ENCODE data around the gene EXOSC6.
A peak's percentile ranks its signal among the peaks of the same experiment; 100 is the strongest.
"Not testable (repeated sequence)": the region's sequence is repeated elsewhere in the genome, so short reads cannot be mapped to it uniquely, and the experiment has no call there.

EXOSC6 gene

DNA sequence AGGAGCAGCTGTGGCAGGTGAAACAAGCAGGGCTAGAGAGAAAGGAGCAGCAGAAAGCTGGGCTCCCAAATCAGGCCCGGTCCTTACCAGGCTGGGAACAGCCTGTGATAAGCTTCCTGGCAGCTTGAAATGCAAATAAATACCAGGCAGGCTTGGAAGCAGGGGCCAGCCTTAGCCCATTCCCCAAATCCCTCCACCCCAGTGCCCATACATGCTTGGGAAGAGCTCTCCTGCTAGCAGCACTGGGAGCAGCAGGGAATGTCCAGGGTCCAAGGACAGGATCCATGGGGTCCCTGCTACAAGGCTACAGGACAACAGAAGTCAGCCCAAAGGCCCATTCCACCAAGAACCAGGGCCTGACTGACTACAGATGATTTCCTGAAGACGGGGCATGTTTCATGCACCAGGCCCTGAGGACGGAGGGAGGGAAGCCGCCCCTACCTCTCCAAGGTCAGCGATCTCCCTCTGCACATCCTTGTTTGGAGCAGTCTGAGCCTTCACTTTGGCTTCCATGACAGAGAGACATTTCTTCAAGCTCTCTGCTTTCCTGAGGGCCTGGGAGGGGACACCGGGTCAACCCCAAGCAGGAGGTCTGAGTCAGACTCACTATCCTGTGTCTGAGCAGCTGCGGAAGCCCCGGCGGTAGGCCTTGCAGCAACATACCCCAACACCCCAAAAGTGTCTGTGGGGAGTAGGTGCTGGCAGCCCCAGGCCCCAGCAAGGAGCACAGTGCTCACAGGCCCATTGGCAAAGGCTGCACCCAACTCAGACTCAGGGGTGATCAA is 2.6 kb upstream of the EXOSC6 start:
- DNase-seq: no peak

GRCh38 chr16:70253291-70254106 is 1.8 kb upstream of the EXOSC6 start:
- peak; percentile 51 for DNase-seq

GRCh38 chr16:70252355-70252988 is 732 bp upstream of the EXOSC6 start:
- DNase-seq: no peak

GRCh38 chr16:70250748-70251628 is 752 bp downstream of the EXOSC6 start:
- DNase-seq: peak; percentile 39

- not testable (repeated sequence) for DNase-seq
Measured at GRCh38 chr16:70249697-70250096, 2.0 kb downstream of the EXOSC6 start.

DNA sequence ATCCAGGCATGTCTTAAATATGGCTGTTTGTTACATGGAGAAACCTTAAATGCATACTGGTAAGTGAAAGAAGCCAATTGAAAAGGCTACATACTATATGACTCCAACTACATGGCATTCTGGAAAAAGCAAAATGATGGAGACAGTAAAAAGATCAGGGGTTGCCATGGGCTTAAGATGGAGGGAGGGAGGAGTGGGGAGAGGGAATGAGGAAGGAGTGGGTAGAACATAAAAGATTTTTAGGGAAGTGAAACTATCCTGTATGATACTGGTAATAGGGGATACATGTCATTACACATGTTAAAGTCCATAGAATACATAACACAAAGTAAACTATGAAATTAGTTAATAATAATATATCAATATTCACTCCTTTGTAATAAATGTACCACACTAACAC is 13.0 kb downstream of the EXOSC6 start:
- DNase-seq: not testable (repeated sequence)

- DNase-seq: not testable (repeated sequence)
Measured at GRCh38 chr16:70231831-70232230, 19.9 kb downstream of the EXOSC6 start.

DNA sequence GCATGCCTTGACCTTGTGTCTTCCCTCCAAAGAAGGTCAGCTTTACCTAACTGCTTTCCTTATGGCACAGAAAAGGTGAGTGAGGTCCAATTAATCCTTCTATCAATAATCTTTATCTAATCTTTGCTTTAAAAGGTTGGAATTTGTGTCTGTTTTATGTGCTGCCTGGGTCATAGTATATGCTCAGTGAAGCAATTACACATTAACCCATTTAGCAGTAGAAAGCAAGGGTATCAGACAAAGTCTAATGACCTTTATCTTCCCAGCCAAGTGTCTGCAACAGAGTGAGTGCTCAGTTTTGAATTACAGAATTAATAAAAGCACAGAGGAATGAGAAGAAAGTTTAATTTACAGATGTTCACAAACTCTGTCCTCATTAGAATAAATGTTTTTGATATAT is 25.7 kb downstream of the EXOSC6 start:
- not testable (repeated sequence) for DNase-seq

GRCh38 chr16:70225430-70225829 is 26.3 kb downstream of the EXOSC6 start:
- not testable (repeated sequence) for DNase-seq

- not testable (repeated sequence) for DNase-seq
Measured at GRCh38 chr16:70224645-70225044, 27.1 kb downstream of the EXOSC6 start.

DNA sequence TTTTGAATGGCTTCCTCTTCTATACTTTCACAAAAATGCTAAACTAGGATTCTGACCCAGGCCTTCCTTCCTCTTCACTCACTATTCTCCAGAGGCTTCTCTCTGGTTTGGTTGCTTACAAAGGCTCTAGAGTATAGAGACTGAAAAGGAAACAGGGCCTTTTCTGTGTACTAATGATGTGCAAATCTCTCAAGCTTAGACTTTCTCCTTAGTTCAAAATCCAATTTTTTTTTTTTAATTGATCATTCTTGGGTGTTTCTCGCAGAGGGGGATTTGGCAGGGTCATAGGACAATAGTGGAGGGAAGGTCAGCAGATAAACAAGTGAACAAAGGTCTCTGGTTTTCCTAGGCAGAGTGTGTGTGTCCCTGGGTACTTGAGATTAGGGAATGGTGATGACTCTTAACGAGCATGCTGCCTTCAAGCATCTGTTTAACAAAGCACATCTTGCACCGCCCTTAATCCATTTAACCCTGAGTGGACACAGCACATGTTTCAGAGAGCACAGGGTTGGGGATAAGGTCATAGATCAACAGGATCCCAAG is 27.7 kb downstream of the EXOSC6 start:
- not testable (repeated sequence) for DNase-seq

- DNase-seq: not testable (repeated sequence)
Measured at GRCh38 chr16:70223216-70223615, 28.5 kb downstream of the EXOSC6 start.

- not testable (repeated sequence) for DNase-seq
Measured at GRCh38 chr16:70222574-70222973, 29.2 kb downstream of the EXOSC6 start.

- not testable (repeated sequence) for DNase-seq
Measured at GRCh38 chr16:70218586-70218985, 33.2 kb downstream of the EXOSC6 start.

DNA sequence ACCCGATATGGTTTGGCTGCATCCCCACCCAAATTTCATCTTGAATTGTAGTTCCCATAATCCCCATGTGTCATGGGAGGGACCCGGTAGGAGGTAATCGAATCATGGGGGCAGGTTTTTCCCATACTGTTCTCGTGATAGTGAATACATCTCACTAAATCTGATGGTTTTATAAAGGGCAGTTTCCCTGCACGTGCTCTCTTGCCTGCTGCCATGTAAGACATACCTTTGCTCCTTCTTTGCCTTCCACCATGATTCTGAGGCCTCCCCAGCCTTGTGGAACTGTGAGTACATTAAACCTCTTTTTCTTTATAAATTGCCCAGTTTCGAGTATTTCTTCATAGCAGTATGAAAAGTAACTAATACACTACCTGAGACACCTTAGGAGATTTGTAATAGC is 45.4 kb downstream of the EXOSC6 start:
- DNase-seq: not testable (repeated sequence)

GRCh38 chr16:70204668-70205405 is 46.9 kb downstream of the EXOSC6 start:
- DNase-seq: not testable (repeated sequence)

- not testable (repeated sequence) for DNase-seq
Measured at GRCh38 chr16:70204010-70204409, 47.7 kb downstream of the EXOSC6 start.

- DNase-seq: not testable (repeated sequence)
Measured at GRCh38 chr16:70203508-70203907, 48.2 kb downstream of the EXOSC6 start.

DNA sequence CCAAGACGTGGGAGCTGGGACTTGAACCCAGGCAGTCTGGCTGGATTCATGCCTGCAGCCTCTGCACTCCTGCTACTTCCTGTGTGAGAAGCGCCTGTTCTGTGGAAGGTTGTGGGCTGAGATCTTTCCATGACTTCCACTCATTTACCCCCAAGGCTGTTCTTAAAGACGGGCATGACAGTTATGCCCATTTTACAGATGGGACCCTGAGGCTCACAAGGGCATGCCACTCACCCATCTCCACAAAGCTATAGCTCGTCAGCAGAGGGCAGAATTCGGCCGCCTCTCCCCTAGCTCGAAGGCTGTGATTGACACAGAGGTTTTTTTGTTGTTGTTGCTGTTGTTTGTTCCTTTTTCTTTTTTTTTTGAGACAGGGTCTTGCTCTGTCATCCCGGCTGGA is 51.7 kb downstream of the EXOSC6 start:
- not testable (repeated sequence) for DNase-seq

DNA sequence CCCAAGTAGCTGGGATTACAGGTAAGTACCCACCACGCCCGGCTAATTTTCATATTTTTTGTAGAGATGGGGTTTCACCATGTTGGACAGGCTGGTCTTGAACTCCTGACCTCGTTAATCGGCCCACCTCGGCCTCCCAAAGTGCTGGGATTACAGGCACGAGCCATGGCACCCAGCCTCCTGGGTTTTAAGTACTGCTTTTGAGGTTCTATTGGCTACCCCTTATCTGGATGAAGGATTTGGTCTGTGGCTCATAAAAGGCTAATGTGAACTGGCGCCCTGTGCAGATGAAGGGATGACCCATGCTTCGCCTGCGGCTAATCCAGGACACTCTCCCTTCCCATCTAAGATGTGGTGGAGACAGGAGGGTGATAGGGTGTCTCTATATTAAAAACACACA is 52.6 kb downstream of the EXOSC6 start:
- not testable (repeated sequence) for DNase-seq

- not testable (repeated sequence) for DNase-seq
Measured at GRCh38 chr16:70198666-70199065, 53.1 kb downstream of the EXOSC6 start.

Data from CD4-positive, alpha-beta T cell treated with Interleukin-17A for 4 hours (primary cell).